Measurements from ENCODE around the gene RPS16. TPM values are rescaled to one million over a fixed set of nuclear protein-coding genes. Genes with fewer than 3 reads are reported as not detected.

Gene RPS16
- total and polyA plus RNA-seq, 9 donors: 261 to 2,619 (median 2,071) TPM

DNA sequence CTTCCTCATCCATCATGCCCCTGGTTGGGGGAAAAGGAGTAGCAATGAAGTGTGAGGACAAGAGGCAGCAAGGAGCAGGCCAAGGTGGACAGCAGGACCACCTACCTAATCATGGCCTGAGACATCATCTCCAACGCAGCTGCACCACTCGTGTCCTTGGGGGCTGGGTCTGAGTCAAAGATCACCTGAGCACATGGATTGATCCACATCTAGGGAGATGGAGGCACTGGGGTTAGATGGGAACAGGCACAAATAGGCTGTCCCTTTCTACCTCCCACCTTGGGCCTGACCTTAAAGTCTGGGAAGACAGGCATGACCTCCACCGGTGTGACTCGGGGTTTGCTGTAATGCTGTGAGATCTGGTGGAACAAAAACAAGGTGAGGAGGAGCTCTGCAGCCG, 47.1 kb downstream of the RPS16 start:
- WGBS (ENCODE audit: insufficient coverage): no CpG with 5 or more reads among the region's 5 CpGs
- Histone ChIP-seq H3K27me3 (ENCODE audit: control insufficient read depth, insufficient read depth, low read length) (no peaks in the 10 kb centered on the region), H3K27ac (ENCODE audit: low read length) (no peak overlapping the region), H3K4me3 (ENCODE audit: low read length) (no peak overlapping the region), H3K36me3 (ENCODE audit: control insufficient read depth, insufficient read depth, low read length) (peaks cover 64% of the 10 kb centered on the region), H3K4me1 (ENCODE audit: control insufficient read depth, insufficient read depth, low read length) (peaks cover 15% of the 10 kb centered on the region), H3K9me3 (replicated peaks; ENCODE audit: control insufficient read depth, low read depth, low read length) (no peaks in the 10 kb centered on the region)
- no peak for DNase-seq

DNA sequence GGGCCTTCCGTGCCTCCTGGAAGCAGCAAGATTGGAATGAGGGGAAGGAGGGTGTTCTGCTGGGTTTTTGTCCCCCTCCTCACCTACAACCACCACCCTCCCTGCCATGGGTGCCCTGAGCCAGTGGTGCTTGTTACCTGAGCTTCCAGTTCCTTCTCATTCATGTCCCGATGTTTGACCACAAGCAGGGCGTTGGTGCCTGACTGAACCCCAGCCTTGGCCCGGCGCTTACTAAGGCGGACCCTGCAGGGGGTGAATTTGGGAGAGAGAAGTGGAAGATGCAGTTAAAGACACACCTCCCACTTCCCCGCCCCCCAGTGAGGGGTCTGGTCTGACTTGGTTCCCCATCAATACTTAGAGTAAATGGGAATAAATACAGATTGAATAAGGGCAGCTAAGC, 49.2 kb downstream of the RPS16 start:
- WGBS (ENCODE audit: insufficient coverage): no CpG with 5 or more reads among the region's 7 CpGs
- H3K4me1 ChIP-seq (ENCODE audit: control insufficient read depth, insufficient read depth, low read length): peaks cover 9% of the 10 kb centered on the region
- no peaks in the 10 kb centered on the region for H3K27me3 ChIP-seq (ENCODE audit: control insufficient read depth, insufficient read depth, low read length)
- no peak overlapping the region for H3K27ac ChIP-seq (ENCODE audit: low read length)
- H3K9me3 ChIP-seq (replicated peaks; ENCODE audit: control insufficient read depth, low read depth, low read length): no peaks in the 10 kb centered on the region
- no peak for DNase-seq
- no peak overlapping the region for H3K4me3 ChIP-seq (ENCODE audit: low read length)
- peaks cover 80% of the 10 kb centered on the region for H3K36me3 ChIP-seq (ENCODE audit: control insufficient read depth, insufficient read depth, low read length)

DNA sequence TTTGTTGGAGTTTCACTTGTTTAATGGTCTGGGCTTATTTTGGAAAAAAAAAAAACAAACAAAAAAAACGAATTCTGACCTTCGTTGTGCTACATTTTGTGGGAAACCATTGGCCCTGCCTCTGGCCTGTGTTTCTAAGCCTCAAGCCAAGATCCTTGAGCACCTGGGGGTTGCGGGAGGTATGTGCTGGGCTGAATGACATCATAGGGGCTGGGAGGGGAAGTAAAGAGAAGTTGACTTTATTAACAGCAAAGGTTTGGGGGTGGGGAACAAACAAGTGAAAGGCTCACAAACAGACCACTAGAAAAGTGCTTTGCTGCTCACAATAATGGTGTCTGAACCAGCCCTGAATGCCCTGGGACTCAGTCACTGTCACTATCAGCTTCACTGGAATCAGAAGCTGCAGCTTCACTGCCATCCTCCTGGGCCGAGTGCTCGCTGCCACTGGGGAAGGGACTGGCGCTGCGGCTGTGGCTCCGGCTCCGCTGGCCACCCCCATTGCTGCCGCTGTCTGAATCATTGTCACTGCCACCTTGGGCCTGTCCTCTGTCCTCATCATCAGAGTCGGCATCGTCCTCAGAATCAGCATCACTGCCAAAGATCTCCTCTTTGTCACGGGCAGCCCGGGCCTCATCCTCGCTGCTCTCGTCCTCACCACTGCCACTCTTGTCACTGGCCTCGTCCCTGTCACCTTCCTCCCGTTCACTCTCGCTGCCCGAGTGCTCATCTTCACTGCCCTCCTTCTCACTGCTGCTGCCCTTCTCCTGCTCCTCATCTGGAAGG, 49.9 kb downstream of the RPS16 start:
- Histone ChIP-seq H3K27me3 (ENCODE audit: control insufficient read depth, insufficient read depth, low read length) (no peaks in the 10 kb centered on the region), H3K4me3 (ENCODE audit: low read length) (no peak overlapping the region), H3K36me3 (ENCODE audit: control insufficient read depth, insufficient read depth, low read length) (peaks cover 87% of the 10 kb centered on the region), H3K4me1 (ENCODE audit: control insufficient read depth, insufficient read depth, low read length) (peaks cover 8% of the 10 kb centered on the region), H3K9me3 (replicated peaks; ENCODE audit: control insufficient read depth, low read depth, low read length) (no peaks in the 10 kb centered on the region), H3K27ac (ENCODE audit: low read length) (no peak overlapping the region)
- WGBS (ENCODE audit: insufficient coverage): 79% methylated on average over 17 of the region's 20 CpGs
- DNase-seq: no peak

DNA sequence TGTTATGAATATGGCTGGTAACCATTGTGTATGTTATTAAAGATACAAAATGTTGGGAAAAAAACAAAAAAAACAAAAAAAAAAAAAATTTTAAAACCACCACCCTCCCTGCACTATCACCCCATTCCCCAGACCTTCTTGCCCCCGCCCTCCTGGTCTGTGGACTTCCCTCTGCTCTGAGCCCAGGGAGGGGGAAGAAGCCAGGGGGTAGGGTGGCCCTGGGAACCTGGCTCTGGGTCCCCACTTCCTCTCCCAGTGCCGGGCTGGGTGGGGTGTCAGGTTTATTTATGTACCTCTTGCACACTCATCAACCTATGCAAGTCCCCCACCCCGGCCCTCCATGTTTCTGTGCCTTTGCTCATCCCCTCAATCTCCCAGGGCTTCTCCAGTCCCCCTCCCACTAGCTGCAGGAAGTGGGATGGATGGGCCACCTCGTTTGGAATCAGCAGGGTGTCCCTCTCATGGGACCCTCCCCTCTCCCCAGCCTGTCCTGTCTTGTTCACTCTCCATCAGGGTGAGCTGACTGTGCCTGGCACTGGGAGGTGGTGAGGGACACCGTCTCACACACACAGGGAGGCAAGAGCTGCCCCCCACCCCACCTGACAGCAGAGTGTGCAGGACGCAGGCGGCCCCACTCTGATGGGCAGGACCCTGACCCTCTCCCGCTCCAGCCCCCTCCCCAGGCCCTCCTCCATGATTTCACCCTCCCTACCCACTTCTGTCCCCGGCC, 50.7 kb downstream of the RPS16 start:
- H3K4me1 ChIP-seq (ENCODE audit: control insufficient read depth, insufficient read depth, low read length): peaks cover 4% of the 10 kb centered on the region
- DNase-seq: no peak
- no peaks in the 10 kb centered on the region for H3K9me3 ChIP-seq (replicated peaks; ENCODE audit: control insufficient read depth, low read depth, low read length)
- H3K27me3 ChIP-seq (ENCODE audit: control insufficient read depth, insufficient read depth, low read length): no peaks in the 10 kb centered on the region
- peaks cover 95% of the 10 kb centered on the region for H3K36me3 ChIP-seq (ENCODE audit: control insufficient read depth, insufficient read depth, low read length)
- H3K4me3 ChIP-seq (ENCODE audit: low read length): no peak overlapping the region
- WGBS (ENCODE audit: insufficient coverage): no CpG with 5 or more reads among the region's 9 CpGs
- H3K27ac ChIP-seq (ENCODE audit: low read length): no peak overlapping the region

Other genes with a start within 250 kb of the RPS16 start
- gene NCCRP1, start 239.0 kb downstream of the RPS16 start, total RNA-seq: 0.04 TPM
- under 1 TPM in 5 of 8 donors, not detected in 3; 0.12 to 0.35 (median 0.20) TPM for gene NCCRP1, start 239.0 kb downstream of the RPS16 start, polyA plus RNA-seq (ENCODE audit: insufficient read depth in 1 of 8, insufficient read length in 8 of 8, low replicate concordance in 1 of 8)
- not detected for gene SYCN, start 231.7 kb downstream of the RPS16 start, total RNA-seq
- not detected for gene SYCN, start 231.7 kb downstream of the RPS16 start, polyA plus RNA-seq (ENCODE audit: insufficient read depth in 1 of 8, insufficient read length in 8 of 8, low replicate concordance in 1 of 8)
- not detected for gene IFNL3, start 190.9 kb downstream of the RPS16 start, total RNA-seq
- not detected for gene IFNL3, start 190.9 kb downstream of the RPS16 start, polyA plus RNA-seq (ENCODE audit: insufficient read depth in 1 of 8, insufficient read length in 8 of 8, low replicate concordance in 1 of 8)
- gene IFNL4, start 187.1 kb downstream of the RPS16 start, total RNA-seq: 0.04 TPM
- gene IFNL4, start 187.1 kb downstream of the RPS16 start, polyA plus RNA-seq (ENCODE audit: insufficient read depth in 1 of 8, insufficient read length in 8 of 8, low replicate concordance in 1 of 8): under 1 TPM in 1 of 8 donors, not detected in 7; 0.16 TPM
- not detected for gene IFNL2, start 167.6 kb downstream of the RPS16 start, total RNA-seq
- gene IFNL2, start 167.6 kb downstream of the RPS16 start, polyA plus RNA-seq (ENCODE audit: insufficient read depth in 1 of 8, insufficient read length in 8 of 8, low replicate concordance in 1 of 8): not detected
- not detected for gene IFNL1, start 139.5 kb downstream of the RPS16 start, total RNA-seq
- gene IFNL1, start 139.5 kb downstream of the RPS16 start, polyA plus RNA-seq (ENCODE audit: insufficient read depth in 1 of 8, insufficient read length in 8 of 8, low replicate concordance in 1 of 8): not detected
- gene LRFN1, start 115.1 kb downstream of the RPS16 start, total RNA-seq: 0.31 TPM
- 1 to 10 TPM in 4 of 8 donors, under 1 TPM in 4; 0.68 to 1.8 (median 1.0) TPM for gene LRFN1, start 115.1 kb downstream of the RPS16 start, polyA plus RNA-seq (ENCODE audit: insufficient read depth in 1 of 8, insufficient read length in 8 of 8, low replicate concordance in 1 of 8)
- 25.8 TPM for gene GMFG, start 99.9 kb downstream of the RPS16 start, total RNA-seq
- 10 to 100 TPM; 16.1 to 25.3 (median 18.9) TPM for gene GMFG, start 99.9 kb downstream of the RPS16 start, polyA plus RNA-seq (ENCODE audit: insufficient read depth in 1 of 8, insufficient read length in 8 of 8, low replicate concordance in 1 of 8)
- 36.6 TPM for gene SAMD4B, start 93.5 kb downstream of the RPS16 start, total RNA-seq
- gene SAMD4B, start 93.5 kb downstream of the RPS16 start, polyA plus RNA-seq (ENCODE audit: insufficient read depth in 1 of 8, insufficient read length in 8 of 8, low replicate concordance in 1 of 8): 10 to 100 TPM; 66.9 to 99.6 (median 84.6) TPM
- gene PAF1, start 44.8 kb downstream of the RPS16 start, total RNA-seq: 21.0 TPM
- 10 to 100 TPM; 38.7 to 48.0 (median 41.6) TPM for gene PAF1, start 44.8 kb downstream of the RPS16 start, polyA plus RNA-seq (ENCODE audit: insufficient read depth in 1 of 8, insufficient read length in 8 of 8, low replicate concordance in 1 of 8)
- 17.3 TPM for gene MED29, start 44.6 kb downstream of the RPS16 start, total RNA-seq
- 10 to 100 TPM; 20.8 to 30.5 (median 26.6) TPM for gene MED29, start 44.6 kb downstream of the RPS16 start, polyA plus RNA-seq (ENCODE audit: insufficient read depth in 1 of 8, insufficient read length in 8 of 8, low replicate concordance in 1 of 8)
- 14.2 TPM for gene ZFP36, start 29.1 kb downstream of the RPS16 start, total RNA-seq
- gene ZFP36, start 29.1 kb downstream of the RPS16 start, polyA plus RNA-seq (ENCODE audit: insufficient read depth in 1 of 8, insufficient read length in 8 of 8, low replicate concordance in 1 of 8): 100 to 1,000 TPM in 3 of 8 donors, 10 to 100 TPM in 5; 26.6 to 143 (median 73.4) TPM
- gene PLEKHG2, start 23.3 kb downstream of the RPS16 start, total RNA-seq: 21.2 TPM
- 10 to 100 TPM; 33.5 to 65.3 (median 50.1) TPM for gene PLEKHG2, start 23.3 kb downstream of the RPS16 start, polyA plus RNA-seq (ENCODE audit: insufficient read depth in 1 of 8, insufficient read length in 8 of 8, low replicate concordance in 1 of 8)
- gene SUPT5H, start 9.6 kb upstream of the RPS16 start, total RNA-seq: 50.0 TPM
- 100 to 1,000 TPM in 3 of 8 donors, 10 to 100 TPM in 5; 80.4 to 108 (median 99.7) TPM for gene SUPT5H, start 9.6 kb upstream of the RPS16 start, polyA plus RNA-seq (ENCODE audit: insufficient read depth in 1 of 8, insufficient read length in 8 of 8, low replicate concordance in 1 of 8)
- 38.8 TPM for gene TIMM50, start 44.9 kb upstream of the RPS16 start, total RNA-seq
- gene TIMM50, start 44.9 kb upstream of the RPS16 start, polyA plus RNA-seq (ENCODE audit: insufficient read depth in 1 of 8, insufficient read length in 8 of 8, low replicate concordance in 1 of 8): 10 to 100 TPM; 44.2 to 55.3 (median 49.8) TPM
- 0.09 TPM for gene DLL3, start 63.0 kb upstream of the RPS16 start, total RNA-seq
- under 1 TPM in 7 of 8 donors, not detected in 1; 0.14 to 0.27 (median 0.23) TPM for gene DLL3, start 63.0 kb upstream of the RPS16 start, polyA plus RNA-seq (ENCODE audit: insufficient read depth in 1 of 8, insufficient read length in 8 of 8, low replicate concordance in 1 of 8)
- 0.13 TPM for gene SELENOV, start 79.2 kb upstream of the RPS16 start, total RNA-seq
- gene SELENOV, start 79.2 kb upstream of the RPS16 start, polyA plus RNA-seq (ENCODE audit: insufficient read depth in 1 of 8, insufficient read length in 8 of 8, low replicate concordance in 1 of 8): under 1 TPM in 5 of 8 donors, not detected in 3; 0.08 to 0.48 (median 0.40) TPM
- gene EID2B, start 96.9 kb upstream of the RPS16 start, total RNA-seq: 3.2 TPM
- 1 to 10 TPM; 2.2 to 3.0 (median 2.5) TPM for gene EID2B, start 96.9 kb upstream of the RPS16 start, polyA plus RNA-seq (ENCODE audit: insufficient read depth in 1 of 8, insufficient read length in 8 of 8, low replicate concordance in 1 of 8)
- 7.0 TPM for gene EID2, start 104.2 kb upstream of the RPS16 start, total RNA-seq
- 10 to 100 TPM in 6 of 8 donors, 1 to 10 TPM in 2; 9.2 to 13.4 (median 10.5) TPM for gene EID2, start 104.2 kb upstream of the RPS16 start, polyA plus RNA-seq (ENCODE audit: insufficient read depth in 1 of 8, insufficient read length in 8 of 8, low replicate concordance in 1 of 8)
- gene LGALS13, start 166.6 kb upstream of the RPS16 start, total RNA-seq: 0.31 TPM
- not detected for gene LGALS13, start 166.6 kb upstream of the RPS16 start, polyA plus RNA-seq (ENCODE audit: insufficient read depth in 1 of 8, insufficient read length in 8 of 8, low replicate concordance in 1 of 8)
- gene LGALS16, start 220.0 kb upstream of the RPS16 start, total RNA-seq: not detected
- not detected for gene LGALS16, start 220.0 kb upstream of the RPS16 start, polyA plus RNA-seq (ENCODE audit: insufficient read depth in 1 of 8, insufficient read length in 8 of 8, low replicate concordance in 1 of 8)